ENCODE data around the gene HCN1.
"Not testable (repeated sequence)": the region's sequence is repeated elsewhere in the genome, so short reads cannot be mapped to it uniquely, and the experiment has no call there.

The HCN1 gene

DNA sequence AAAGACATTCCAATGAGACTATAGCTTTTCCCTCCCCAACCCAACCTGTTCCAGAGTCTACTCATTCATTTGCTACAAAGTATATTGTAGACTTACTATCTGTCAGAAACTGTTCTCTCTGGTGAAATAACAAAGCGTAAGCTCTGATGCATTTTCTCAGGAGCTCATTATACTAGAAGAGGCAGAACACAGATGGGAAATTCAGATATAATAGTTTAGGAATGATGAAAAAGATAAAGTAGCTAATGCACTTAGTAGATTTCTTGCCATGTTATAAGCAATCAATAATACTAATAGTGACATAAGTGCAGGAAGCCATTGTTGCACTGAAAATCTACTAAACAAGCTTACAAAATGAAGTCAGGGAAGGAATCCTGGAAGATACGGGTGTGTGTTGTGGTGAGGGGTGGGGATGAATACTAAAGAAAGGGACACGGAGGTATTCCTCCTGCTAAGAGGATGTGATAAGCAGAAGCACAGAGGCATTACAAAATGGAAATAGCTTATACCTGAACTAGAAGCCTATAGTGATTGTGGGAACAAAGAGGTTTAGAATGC lies 78.2 kb downstream of the HCN1 start:
- no peak for DNase-seq (ENCODE audit: low spot score)

- DNase-seq (ENCODE audit: low spot score): peak; percentile 38
Observed at GRCh38 chr5:45609661-45610060, 86.5 kb downstream of the HCN1 start.

GRCh38 chr5:45604092-45604491 lies 92.1 kb downstream of the HCN1 start:
- no peak for DNase-seq (ENCODE audit: low spot score)

- no peak for DNase-seq (ENCODE audit: low spot score)
Observed at GRCh38 chr5:45601424-45601823, 94.8 kb downstream of the HCN1 start.

DNA sequence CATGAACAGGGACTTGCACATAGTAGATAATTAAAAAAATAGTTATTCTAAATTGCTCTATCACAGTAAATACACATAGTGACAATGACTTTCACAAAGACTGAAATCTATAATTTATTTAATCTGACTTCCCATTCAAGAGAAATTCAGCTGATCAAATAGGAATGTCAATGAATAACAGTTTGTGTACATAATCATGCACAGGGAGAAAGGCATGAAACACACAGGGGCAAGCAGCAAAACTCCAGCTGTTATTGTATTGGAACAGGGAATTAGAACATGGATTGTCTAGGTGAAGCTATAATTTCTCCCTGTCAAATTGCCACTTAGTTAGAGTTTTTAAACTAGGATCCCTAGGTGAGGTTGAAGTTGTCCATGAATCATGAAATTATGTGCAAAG lies 99.9 kb downstream of the HCN1 start:
- DNase-seq (ENCODE audit: low spot score): no peak

GRCh38 chr5:45586001-45586400 lies 110.2 kb downstream of the HCN1 start:
- not testable (repeated sequence) for DNase-seq (ENCODE audit: low spot score)

DNA sequence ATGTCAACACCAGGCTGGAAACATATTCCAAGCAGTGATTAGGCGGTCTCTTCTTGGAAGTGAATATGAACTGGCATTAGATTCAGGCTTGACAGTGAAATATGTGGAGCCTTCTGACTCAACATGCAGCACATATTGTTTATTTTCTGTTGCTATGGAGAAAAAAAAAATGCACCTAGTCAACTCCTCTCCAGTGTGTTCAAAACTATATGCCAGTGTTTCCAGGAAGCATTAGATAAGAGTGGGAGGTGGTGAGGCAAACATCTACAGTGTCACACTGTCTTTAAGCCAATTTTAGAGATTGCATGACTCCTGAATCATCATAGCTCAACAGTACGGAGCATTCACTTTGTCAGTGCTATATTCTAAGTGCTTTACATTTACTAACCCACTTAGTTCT lies 117.9 kb downstream of the HCN1 start:
- no peak for DNase-seq (ENCODE audit: low spot score)

DNA sequence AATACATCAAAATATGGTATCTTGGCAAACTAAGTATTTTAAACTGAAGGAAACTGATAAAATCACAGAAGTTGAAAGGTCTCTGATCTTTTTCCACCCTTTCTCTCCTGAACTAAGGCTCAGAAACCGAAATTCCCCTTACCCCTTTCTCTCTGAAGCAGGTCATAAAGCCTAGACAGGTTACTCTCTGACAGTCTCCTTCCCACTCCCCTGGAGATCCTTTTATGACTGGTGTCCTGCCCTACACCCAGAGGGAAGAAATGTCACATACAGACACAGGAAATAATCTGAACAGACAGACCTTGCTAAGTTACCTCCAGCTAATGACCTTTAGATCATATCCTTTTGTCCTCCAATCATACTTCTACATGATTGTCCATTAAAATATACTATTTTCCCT lies 127.4 kb downstream of the HCN1 start:
- DNase-seq (ENCODE audit: low spot score): no peak

DNA sequence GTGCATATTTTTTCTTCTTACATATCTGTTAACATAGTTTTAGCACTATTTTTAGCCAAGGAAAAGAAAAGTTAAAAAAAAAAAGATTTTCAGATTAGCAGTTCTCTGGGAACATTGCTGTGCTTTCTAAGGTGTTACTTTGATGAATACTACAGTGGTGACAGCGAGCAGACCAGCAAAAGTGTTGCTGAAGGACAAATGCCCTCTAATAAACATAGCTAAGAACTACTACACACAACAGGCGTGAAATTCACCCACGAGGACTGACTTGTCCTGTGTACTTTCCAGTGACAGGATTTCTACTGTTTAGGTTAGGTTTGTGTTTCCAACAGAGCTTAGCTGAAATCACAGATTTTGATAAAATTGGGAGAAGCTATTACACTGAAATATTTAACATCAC lies 153.8 kb downstream of the HCN1 start:
- no peak for DNase-seq (ENCODE audit: low spot score)

DNA sequence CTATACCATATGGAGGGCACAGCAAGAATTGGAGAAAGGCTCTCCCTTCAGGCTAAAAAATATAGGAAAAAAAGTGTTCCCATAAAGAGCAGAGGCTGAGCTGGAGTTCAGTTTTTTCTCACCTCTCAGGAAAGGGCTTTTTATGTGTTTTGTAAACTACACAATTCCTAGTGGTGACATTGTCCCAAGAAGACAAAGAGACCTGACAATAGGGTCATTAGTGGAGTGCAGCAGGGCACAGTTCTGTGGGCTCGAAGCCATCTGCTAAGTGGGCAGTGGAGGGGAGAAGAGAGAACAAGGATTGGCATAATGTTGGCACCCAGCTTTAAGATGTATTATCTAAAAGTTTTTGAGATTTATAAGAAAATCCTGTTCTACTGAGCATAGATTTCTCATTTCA lies 162.5 kb downstream of the HCN1 start:
- no peak for DNase-seq (ENCODE audit: low spot score)

DNA sequence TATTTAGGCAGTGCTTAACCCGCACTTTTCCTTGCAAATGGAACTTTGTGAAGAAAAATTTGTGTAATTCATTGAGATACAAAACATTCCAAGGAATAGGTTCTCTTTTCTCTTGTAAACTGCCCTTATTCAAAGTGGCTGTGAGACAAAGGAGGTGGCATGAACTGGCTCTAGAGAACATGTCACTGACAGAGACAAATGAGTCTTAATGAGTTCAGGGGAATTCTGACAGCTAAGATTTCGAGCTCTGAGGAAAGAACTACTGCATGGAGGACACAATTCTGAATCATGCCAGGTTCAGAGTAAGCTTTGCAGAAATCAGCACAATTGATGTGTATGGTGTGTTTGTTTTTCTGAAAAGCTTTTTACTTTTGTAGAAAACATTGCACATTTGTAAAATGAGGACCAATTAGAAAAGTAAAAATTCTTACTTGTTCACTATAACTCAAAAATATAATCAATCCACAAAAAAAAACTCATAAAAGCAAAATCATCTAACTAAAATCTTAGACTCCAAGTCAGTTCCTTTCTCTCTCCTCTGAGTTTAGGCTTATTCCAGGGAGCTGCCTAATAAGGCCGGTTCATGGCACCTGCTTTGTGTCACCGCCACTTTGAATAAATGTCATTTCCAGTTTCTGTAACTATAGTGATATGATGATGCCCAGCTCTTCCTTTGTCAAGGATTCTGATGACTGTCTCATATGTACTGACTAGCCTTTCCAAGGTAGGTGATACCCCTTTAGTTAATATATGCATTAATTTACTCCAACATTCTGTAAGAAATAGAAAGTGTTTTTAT lies 163.2 kb downstream of the HCN1 start:
- DNase-seq (ENCODE audit: low spot score): peak; percentile 50

GRCh38 chr5:45521067-45521466 lies 175.1 kb downstream of the HCN1 start:
- peak; percentile 24 for DNase-seq (ENCODE audit: low spot score)

DNA sequence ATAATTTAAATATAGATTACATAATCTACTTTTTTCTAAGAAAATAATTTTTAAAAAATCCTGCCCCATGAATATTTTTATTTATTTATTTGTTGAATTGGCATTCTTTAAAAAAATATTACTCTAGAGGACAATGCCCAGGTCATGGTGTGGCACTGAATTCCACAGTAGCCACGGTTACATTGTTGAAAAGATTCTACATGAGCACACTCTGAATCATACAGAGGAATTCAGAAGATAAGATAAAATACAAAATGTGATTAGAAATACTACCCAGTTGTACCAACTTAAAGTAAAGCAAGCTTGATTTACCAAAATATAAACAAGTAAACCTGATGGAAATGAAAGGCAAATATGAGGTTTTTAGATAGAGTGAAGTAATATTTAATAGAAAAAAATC lies 183.7 kb downstream of the HCN1 start:
- no peak for DNase-seq (ENCODE audit: low spot score)

- DNase-seq (ENCODE audit: low spot score): no peak
Observed at GRCh38 chr5:45509371-45509770, 186.8 kb downstream of the HCN1 start.

GRCh38 chr5:45508135-45508534 lies 188.0 kb downstream of the HCN1 start:
- DNase-seq (ENCODE audit: low spot score): no peak

DNA sequence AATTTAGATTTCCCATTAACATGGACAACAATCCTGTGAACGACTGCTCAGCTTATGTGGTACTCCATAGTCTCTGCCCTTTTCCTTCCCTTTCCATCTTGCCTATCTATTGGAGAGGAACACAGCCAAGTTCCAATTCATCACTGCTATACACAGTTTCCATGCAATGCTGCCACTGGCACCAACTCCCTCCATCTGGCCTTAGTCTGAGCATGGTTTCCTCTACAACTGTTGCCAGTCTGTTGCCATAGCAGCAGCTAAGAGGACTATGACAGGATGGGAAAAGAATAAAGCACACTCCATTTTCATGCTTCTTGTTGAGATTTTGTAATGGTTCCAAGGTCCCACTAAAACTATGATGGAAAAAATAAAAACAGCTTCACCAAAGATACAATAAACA lies 189.0 kb downstream of the HCN1 start:
- peak; percentile 98 for DNase-seq (ENCODE audit: low spot score)

GRCh38 chr5:45499006-45499405 lies 197.2 kb downstream of the HCN1 start:
- not testable (repeated sequence) for DNase-seq (ENCODE audit: low spot score)

- no peak for DNase-seq (ENCODE audit: low spot score)
Observed at GRCh38 chr5:45491368-45491767, 204.8 kb downstream of the HCN1 start.

- peak; percentile 79 for DNase-seq (ENCODE audit: low spot score)
Observed at GRCh38 chr5:45484781-45485180, 211.4 kb downstream of the HCN1 start.

DNA sequence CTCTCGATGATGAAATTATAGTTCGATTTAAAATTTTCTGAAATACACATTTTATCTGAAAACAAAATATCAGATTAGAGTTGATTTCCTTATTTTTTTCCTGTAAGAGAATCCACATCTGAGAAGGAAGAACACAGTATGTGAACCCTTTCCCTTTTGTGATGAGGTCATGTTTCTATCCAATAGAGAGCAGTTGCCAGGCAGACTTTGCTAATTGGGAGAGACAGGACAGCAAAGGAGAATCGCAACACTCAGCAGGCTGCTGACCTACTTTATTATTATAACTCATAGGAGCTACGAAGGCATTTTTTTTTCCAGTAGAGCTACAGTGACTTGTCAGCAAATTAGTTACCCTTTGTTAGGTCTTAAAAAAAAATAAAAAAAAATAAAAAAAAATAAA lies 242.1 kb downstream of the HCN1 start:
- DNase-seq (ENCODE audit: low spot score): peak; percentile 96

DNA sequence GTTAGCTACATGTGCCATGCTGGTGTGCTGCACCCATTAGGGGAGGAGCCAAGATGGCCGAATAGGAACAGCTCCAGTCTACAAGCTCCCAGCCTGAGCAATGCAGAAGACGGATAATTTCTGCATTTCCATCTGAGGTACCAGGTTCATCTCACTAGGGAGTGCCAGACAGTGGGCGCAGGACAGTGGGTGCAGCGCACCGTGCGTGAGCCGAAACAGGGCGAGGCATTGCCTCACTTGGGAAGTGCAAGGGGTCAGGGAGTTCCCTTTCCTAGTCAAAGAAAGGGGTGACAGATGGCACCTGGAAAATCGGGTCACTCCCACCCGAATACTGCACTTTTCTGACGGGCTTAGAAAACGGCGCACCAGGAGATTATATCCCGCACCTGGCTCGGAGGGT lies 251.3 kb downstream of the HCN1 start:
- not testable (repeated sequence) for DNase-seq (ENCODE audit: low spot score)

DNA sequence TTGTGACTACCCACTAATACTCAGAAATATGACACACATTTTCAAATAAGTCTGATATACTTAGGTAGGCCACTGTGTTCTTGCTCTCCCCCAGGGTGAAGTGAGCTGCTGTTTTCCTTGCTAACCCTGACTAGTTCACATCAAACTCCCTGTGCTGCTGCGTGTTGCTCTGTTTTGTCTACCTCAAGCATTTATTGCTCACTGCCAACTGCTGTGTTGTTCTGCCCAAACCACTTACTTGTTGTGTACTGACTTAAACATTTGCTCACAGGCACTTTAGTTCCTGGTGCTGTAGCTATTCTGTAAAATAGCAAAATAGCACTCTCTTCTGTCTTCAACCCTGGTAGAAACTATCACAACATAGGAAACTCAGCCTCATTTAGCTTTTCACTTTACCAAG lies 255.7 kb downstream of the HCN1 start:
- DNase-seq (ENCODE audit: low spot score): peak; percentile 23

DNA sequence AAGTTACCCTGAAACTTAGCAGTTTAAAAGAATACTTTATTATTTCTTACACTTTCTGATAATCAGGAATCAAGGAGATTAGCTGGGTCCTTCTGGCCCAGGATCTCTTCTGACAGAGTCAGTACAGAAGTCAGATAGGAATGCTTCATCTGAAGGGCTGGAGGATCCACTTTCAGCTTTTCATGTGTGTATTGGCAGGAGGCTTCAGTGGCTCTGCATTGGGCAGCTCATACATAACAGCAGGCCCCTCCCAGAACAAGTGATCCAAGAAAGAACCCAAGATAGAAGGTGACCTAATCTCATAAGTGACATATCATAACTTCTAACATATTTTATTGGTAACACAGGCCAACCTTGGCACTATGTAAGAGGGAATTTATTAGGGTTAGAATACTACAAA lies 258.4 kb downstream of the HCN1 start:
- no peak for DNase-seq (ENCODE audit: low spot score)

Data from cerebellar cortex (tissue), 1 donor.